HepG2 (cell line): ENCODE data around the gene MBTD1. TPM values are rescaled to one million over a fixed set of nuclear protein-coding genes. Genes with fewer than 3 reads are reported as not detected.

Experiments
- ETV5 ChIP-seq: IDR thresholded peaks from 2 replicates; pipeline ENCODE4 v1.6.1; 2018; ENCODE audit warnings: missing biosample characterization, missing genetic modification reagents, inconsistent platforms, borderline replicate concordance
- FOXK2 ChIP-seq: fragments of 450-650 bp; IDR thresholded peaks from 2 replicates; pipeline ENCODE4 v1.6.1; 2016
- GPN1 ChIP-seq: sonication (generic); formaldehyde crosslinking; IDR thresholded peaks from 2 replicates; pipeline ENCODE4 v1.5.1; 2020; ENCODE audit warnings: missing genetic modification reagents, borderline replicate concordance
- HDAC2 ChIP-seq: sonication (generic); formaldehyde crosslinking; IDR thresholded peaks from 2 replicates; pipeline ENCODE4 v1.4.0; 2020; ENCODE audit warnings: missing genetic modification reagents
- HOXD1 ChIP-seq: sonication (generic); formaldehyde crosslinking; IDR thresholded peaks from 2 replicates; pipeline ENCODE4 v1.5.0; 2020; ENCODE audit warnings: missing genetic modification reagents
- IRX3 ChIP-seq: sonication (generic); formaldehyde crosslinking; IDR thresholded peaks from 2 replicates; pipeline ENCODE4 v1.8.1; 2023; ENCODE audit warnings: mild to moderate bottlenecking, low read depth, missing genetic modification reagents, borderline replicate concordance
- KDM3A ChIP-seq: IDR thresholded peaks from 2 replicates; pipeline ENCODE4 v1.6.1; 2018; ENCODE audit warnings: low read depth, missing compliant biosample characterization
- NFE2 ChIP-seq: sonication (generic); formaldehyde crosslinking; IDR thresholded peaks from 2 replicates; pipeline ENCODE4 v1.4.0; 2020; ENCODE audit warnings: missing genetic modification reagents
- PHF8 ChIP-seq: sonication (generic); formaldehyde crosslinking; IDR thresholded peaks from 2 replicates; pipeline ENCODE4 v1.5.0; 2020; ENCODE audit warnings: missing genetic modification reagents
- RFX1 ChIP-seq: fragments of 450-650 bp; IDR thresholded peaks from 2 replicates; pipeline ENCODE4 v1.6.1; 2017
- RFXAP ChIP-seq: sonication (generic); formaldehyde crosslinking; IDR thresholded peaks from 2 replicates; pipeline ENCODE4 v1.4.0; 2020; ENCODE audit warnings: missing genetic modification reagents, borderline replicate concordance
- SRSF4 ChIP-seq: fragments of 200-400 bp; formaldehyde crosslinking; IDR thresholded peaks from one replicate; pipeline ENCODE4 v1.6.1; 2018; ENCODE audit warnings: mild to moderate bottlenecking, low read depth, low read length, moderate library complexity; ENCODE audit not compliant: poor library complexity, severe bottlenecking
- SYNCRIP ChIP-seq: fragments of 200-400 bp; formaldehyde crosslinking; IDR thresholded peaks from 2 replicates; pipeline ENCODE4 v1.6.1; 2018; ENCODE audit warnings: mild to moderate bottlenecking, low read depth, low read length; ENCODE audit not compliant: insufficient read depth
- TOE1 ChIP-seq: sonication (generic); formaldehyde crosslinking; IDR thresholded peaks from 2 replicates; pipeline ENCODE4 v1.4.0; 2020; ENCODE audit warnings: mild to moderate bottlenecking, missing genetic modification reagents
- TP53 ChIP-seq: sonication (generic); formaldehyde crosslinking; conservative IDR thresholded peaks from 2 replicates; pipeline ENCODE4 v1.4.0; 2020; ENCODE audit warnings: missing genetic modification reagents
- ZBTB3 ChIP-seq: sonication (generic); formaldehyde crosslinking; IDR thresholded peaks from 2 replicates; pipeline ENCODE4 v1.4.0; 2020; ENCODE audit warnings: low read depth, mild to moderate bottlenecking, moderate library complexity, missing genetic modification reagents, borderline replicate concordance
- ZBTB7A ChIP-seq: sonication (generic); formaldehyde crosslinking; IDR thresholded peaks from 2 replicates; pipeline ENCODE4 v1.8.0; 2022; ENCODE audit warnings: mild to moderate bottlenecking, missing genetic modification reagents
- polyA plus RNA-seq, 8 experiments: library from polyadenylated mRNA; depleted of rRNA in 3 of 8; stranded (reverse) in 7 of 8; unstranded in 1 of 8; fragments of >200 nt; fragmentation: Illumina TruSeq in 4 of 8; extraction: Trizol in 4 of 8; gene quantifications; 2 replicates each; pipeline versions ENCODE4 v1.2.1 to v1.2.3, GENCODE V29; 2011 to 2016; ENCODE audit warnings: low read depth in 4 of 8, missing spikeins in 1 of 8, mixed read lengths in 1 of 8; ENCODE audit not compliant: insufficient read depth in 1 of 8
- total RNA-seq, 5 experiments: library from RNA; depleted of rRNA; stranded (reverse); fragments of >200 nt; fragmentation: Illumina TruSeq; extraction: Trizol; gene quantifications; 2 replicates each; pipeline ENCODE4 v1.2.3, GENCODE V29; 2016; ENCODE audit warnings: low read depth in 1 of 5
- TF ChIP-seq, protein P1 (sequence below): sonication (generic); formaldehyde crosslinking; IDR thresholded peaks from 2 replicates; pipeline ENCODE4 v1.4.0; 2020; ENCODE audit warnings: missing genetic modification reagents, borderline replicate concordance
- TF ChIP-seq, protein P2 (sequence below): IDR thresholded peaks from 2 replicates; pipeline ENCODE4 v1.6.1; 2016; ENCODE audit warnings: mild to moderate bottlenecking
- TF ChIP-seq, protein P3 (sequence below): sonication (generic); formaldehyde crosslinking; IDR thresholded peaks from 2 replicates; pipeline ENCODE4 v1.4.0; 2020; ENCODE audit warnings: missing genetic modification reagents, borderline replicate concordance
- TF ChIP-seq, protein P4 (sequence below): sonication (generic); formaldehyde crosslinking; IDR thresholded peaks from 2 replicates; pipeline ENCODE4 v1.4.0; 2020; ENCODE audit warnings: low read depth, missing genetic modification reagents

MBTD1 gene
- total and polyA plus RNA-seq, 2 of the 13 experiments (the other 11 are each of a cell fraction or from before 2014, with no cell fraction given) = 20.9 TPM

DNA sequence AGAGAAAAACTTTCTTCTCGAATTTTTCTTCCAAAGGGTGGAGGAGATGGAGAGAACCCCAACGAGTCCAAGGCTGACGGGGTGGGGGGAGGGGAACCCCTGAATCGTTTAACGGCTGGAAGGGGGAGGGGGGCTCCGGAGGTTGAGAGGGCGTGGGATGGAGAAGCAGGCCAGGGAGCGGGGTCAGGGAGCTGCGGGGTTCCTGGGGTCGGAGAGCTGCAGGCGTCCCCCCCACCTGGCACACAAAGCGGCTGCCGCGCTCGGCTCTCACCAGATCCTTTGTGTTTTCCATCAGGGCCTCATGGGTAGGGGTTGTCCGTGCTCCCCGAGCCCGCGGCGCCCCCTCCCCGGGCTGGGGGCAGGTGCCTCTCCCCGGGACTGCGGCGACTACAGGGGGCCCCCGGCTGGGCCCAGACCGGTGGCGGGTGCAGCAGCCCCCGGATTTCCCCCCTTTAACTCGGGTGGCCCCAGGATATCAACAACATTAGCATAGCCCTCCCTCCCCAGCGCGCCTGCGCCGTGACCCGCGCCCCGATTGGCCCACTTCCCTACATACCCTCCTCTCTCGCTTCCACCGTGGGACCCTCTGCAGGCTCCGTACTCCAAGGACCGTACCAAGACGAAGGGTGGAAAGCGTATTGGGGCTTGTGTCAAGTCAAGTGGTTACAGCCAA lies at the start of gene MBTD1 (continued):
- TF ChIP-seq, protein P1, sequence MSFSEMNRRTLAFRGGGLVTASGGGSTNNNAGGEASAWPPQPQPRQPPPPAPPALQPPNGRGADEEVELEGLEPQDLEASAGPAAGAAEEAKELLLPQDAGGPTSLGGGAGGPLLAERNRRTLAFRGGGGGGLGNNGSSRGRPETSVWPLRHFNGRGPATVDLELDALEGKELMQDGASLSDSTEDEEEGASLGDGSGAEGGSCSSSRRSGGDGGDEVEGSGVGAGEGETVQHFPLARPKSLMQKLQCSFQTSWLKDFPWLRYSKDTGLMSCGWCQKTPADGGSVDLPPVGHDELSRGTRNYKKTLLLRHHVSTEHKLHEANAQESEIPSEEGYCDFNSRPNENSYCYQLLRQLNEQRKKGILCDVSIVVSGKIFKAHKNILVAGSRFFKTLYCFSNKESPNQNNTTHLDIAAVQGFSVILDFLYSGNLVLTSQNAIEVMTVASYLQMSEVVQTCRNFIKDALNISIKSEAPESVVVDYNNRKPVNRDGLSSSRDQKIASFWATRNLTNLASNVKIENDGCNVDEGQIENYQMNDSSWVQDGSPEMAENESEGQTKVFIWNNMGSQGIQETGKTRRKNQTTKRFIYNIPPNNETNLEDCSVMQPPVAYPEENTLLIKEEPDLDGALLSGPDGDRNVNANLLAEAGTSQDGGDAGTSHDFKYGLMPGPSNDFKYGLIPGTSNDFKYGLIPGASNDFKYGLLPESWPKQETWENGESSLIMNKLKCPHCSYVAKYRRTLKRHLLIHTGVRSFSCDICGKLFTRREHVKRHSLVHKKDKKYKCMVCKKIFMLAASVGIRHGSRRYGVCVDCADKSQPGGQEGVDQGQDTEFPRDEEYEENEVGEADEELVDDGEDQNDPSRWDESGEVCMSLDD (CRISPR knock-in tag) = peak; percentile 76
- no peak for TF ChIP-seq GPN1 (CRISPR knock-in tag)
- TF ChIP-seq RFX1 = no peak
- no peak for TF ChIP-seq SRSF4
- no peak for TF ChIP-seq PHF8
- TF ChIP-seq, protein P2, sequence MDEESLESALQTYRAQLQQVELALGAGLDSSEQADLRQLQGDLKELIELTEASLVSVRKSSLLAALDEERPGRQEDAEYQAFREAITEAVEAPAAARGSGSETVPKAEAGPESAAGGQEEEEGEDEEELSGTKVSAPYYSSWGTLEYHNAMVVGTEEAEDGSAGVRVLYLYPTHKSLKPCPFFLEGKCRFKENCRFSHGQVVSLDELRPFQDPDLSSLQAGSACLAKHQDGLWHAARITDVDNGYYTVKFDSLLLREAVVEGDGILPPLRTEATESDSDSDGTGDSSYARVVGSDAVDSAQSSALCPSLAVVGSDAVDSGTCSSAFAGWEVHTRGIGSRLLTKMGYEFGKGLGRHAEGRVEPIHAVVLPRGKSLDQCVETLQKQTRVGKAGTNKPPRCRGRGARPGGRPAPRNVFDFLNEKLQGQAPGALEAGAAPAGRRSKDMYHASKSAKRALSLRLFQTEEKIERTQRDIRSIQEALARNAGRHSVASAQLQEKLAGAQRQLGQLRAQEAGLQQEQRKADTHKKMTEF (CRISPR knock-in tag) = no peak
- TF ChIP-seq IRX3 (CRISPR knock-in tag) = no peak
- TF ChIP-seq, protein P3, sequence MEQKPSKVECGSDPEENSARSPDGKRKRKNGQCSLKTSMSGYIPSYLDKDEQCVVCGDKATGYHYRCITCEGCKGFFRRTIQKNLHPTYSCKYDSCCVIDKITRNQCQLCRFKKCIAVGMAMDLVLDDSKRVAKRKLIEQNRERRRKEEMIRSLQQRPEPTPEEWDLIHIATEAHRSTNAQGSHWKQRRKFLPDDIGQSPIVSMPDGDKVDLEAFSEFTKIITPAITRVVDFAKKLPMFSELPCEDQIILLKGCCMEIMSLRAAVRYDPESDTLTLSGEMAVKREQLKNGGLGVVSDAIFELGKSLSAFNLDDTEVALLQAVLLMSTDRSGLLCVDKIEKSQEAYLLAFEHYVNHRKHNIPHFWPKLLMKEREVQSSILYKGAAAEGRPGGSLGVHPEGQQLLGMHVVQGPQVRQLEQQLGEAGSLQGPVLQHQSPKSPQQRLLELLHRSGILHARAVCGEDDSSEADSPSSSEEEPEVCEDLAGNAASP (CRISPR knock-in tag) = peak; percentile 34; the same call in 1 of the 2 replicates
- no peak for TF ChIP-seq TP53
- no peak for TF ChIP-seq ETV5
- no peak for TF ChIP-seq ZBTB3 (CRISPR knock-in tag)
- TF ChIP-seq KDM3A (CRISPR knock-in tag) = no peak
- no peak for TF ChIP-seq SYNCRIP
- TF ChIP-seq FOXK2 = no peak
- no peak for TF ChIP-seq HOXD1 (CRISPR knock-in tag)
- TF ChIP-seq, protein P4, sequence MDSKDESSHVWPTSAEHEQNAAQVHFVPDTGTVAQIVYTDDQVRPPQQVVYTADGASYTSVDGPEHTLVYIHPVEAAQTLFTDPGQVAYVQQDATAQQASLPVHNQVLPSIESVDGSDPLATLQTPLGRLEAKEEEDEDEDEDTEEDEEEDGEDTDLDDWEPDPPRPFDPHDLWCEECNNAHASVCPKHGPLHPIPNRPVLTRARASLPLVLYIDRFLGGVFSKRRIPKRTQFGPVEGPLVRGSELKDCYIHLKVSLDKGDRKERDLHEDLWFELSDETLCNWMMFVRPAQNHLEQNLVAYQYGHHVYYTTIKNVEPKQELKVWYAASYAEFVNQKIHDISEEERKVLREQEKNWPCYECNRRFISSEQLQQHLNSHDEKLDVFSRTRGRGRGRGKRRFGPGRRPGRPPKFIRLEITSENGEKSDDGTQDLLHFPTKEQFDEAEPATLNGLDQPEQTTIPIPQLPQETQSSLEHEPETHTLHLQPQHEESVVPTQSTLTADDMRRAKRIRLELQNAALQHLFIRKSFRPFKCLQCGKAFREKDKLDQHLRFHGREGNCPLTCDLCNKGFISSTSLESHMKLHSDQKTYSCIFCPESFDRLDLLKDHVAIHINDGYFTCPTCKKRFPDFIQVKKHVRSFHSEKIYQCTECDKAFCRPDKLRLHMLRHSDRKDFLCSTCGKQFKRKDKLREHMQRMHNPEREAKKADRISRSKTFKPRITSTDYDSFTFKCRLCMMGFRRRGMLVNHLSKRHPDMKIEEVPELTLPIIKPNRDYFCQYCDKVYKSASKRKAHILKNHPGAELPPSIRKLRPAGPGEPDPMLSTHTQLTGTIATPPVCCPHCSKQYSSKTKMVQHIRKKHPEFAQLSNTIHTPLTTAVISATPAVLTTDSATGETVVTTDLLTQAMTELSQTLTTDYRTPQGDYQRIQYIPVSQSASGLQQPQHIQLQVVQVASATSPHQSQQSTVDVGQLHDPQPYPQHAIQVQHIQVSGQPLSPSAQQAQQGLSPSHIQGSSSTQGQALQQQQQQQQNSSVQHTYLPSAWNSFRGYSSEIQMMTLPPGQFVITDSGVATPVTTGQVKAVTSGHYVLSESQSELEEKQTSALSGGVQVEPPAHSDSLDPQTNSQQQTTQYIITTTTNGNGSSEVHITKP (CRISPR knock-in tag) = no peak
- TF ChIP-seq RFXAP (CRISPR knock-in tag) = no peak; the same call in none of the 2 replicates
- peak; percentile 13; the same call in 1 of the 2 replicates for TF ChIP-seq TOE1
- no peak; the same call in 1 of the 2 replicates for TF ChIP-seq HDAC2
- no peak for TF ChIP-seq NFE2 (CRISPR knock-in tag)
- no peak for TF ChIP-seq ZBTB7A (CRISPR knock-in tag)
